Measurements from ENCODE around the gene PSMB7.

PSMB7 gene

GRCh38 chr9:124355941-124356744 lies 59.1 kb downstream of the PSMB7 start:
- DNase-seq: no peak

GRCh38 chr9:124355039-124355940 lies 60.0 kb downstream of the PSMB7 start:
- no peak for DNase-seq

- no peak for DNase-seq
Observed at GRCh38 chr9:124354346-124355038, 60.8 kb downstream of the PSMB7 start.

- no peak for DNase-seq
Observed at GRCh38 chr9:124353811-124354274, 61.4 kb downstream of the PSMB7 start.

GRCh38 chr9:124353166-124353768 lies 62.0 kb downstream of the PSMB7 start:
- no peak for DNase-seq

GRCh38 chr9:124352616-124353015 lies 62.6 kb downstream of the PSMB7 start:
- DNase-seq: no peak

GRCh38 chr9:124351672-124352468 lies 63.4 kb downstream of the PSMB7 start:
- DNase-seq: no peak

GRCh38 chr9:124350494-124351263 lies 64.6 kb downstream of the PSMB7 start:
- no peak for DNase-seq

GRCh38 chr9:124349675-124350493 lies 65.4 kb downstream of the PSMB7 start:
- DNase-seq: no peak

- DNase-seq: no peak
Observed at GRCh38 chr9:124349267-124349666, 66.0 kb downstream of the PSMB7 start.

GRCh38 chr9:124348831-124349230 lies 66.4 kb downstream of the PSMB7 start:
- no peak for DNase-seq

- no peak for DNase-seq
Observed at GRCh38 chr9:124348363-124348762, 66.9 kb downstream of the PSMB7 start.

GRCh38 chr9:124347968-124348358 lies 67.3 kb downstream of the PSMB7 start:
- no peak for DNase-seq

GRCh38 chr9:124347206-124347967 lies 67.9 kb downstream of the PSMB7 start:
- no peak for DNase-seq

- DNase-seq: no peak
Observed at GRCh38 chr9:124346347-124347163, 68.7 kb downstream of the PSMB7 start.

- no peak for DNase-seq
Observed at GRCh38 chr9:124345751-124346281, 69.4 kb downstream of the PSMB7 start.

- no peak for DNase-seq
Observed at GRCh38 chr9:124345063-124345462, 70.2 kb downstream of the PSMB7 start.

Data from activated T-cell treated with anti-CD3 and anti-CD28 coated beads, Interleukin-2, amount 50 U/mL, for 48 hours (primary cell).